ENCODE measurements around the gene WDR33. TPM values are rescaled to one million over a fixed set of nuclear protein-coding genes. Genes with fewer than 3 reads are reported as not detected.

Gene WDR33
- total RNA-seq, 1 experiment from 2014 or later, result 47.6 TPM

- in situ Hi-C loops (cut with HindIII; ENCODE audit: low sequenced_read_pairs), result no loop called here
- DNase-seq (ENCODE audit: low spot score), result no peak
Measured at GRCh38 chr2:127703282-127703681, 107.7 kb downstream of the WDR33 start.

DNA sequence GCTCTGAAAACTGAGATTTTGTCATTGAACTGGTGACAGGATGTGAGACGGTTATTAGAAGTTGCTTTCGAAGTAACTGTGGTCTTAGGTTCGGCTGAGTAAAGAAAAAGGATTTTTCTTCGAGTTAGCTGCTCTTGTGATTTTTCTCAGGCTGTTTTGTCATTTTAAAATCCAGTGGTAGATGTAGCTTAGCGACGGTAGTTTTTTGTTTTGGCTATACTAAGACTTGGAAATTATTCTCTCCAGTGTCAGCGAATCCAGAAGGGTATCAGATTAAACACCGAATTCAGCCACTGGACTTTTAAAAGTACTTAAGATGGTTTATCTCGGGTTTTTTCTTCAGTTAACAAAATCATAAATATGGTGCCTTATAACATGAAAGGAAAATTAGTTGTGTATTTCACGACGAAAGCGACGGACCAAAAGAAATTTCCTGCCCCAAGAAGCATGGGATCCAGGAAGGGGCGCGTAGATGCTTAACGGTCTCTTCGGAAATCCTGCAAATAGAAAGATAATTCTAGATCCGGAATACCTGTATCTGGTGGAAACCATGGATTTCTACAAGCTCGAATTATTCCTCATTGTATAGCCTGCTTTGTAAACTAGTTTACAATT lies 108.5 kb downstream of the WDR33 start:
- DNase-seq (ENCODE audit: low spot score), result no peak
- in situ Hi-C loops (cut with HindIII; ENCODE audit: low sequenced_read_pairs), result no loop called here

GRCh38 chr2:127701651-127702394 lies 109.1 kb downstream of the WDR33 start:
- in situ Hi-C loops (cut with HindIII; ENCODE audit: low sequenced_read_pairs), result no loop called here
- DNase-seq (ENCODE audit: low spot score), result peak; percentile 57

DNA sequence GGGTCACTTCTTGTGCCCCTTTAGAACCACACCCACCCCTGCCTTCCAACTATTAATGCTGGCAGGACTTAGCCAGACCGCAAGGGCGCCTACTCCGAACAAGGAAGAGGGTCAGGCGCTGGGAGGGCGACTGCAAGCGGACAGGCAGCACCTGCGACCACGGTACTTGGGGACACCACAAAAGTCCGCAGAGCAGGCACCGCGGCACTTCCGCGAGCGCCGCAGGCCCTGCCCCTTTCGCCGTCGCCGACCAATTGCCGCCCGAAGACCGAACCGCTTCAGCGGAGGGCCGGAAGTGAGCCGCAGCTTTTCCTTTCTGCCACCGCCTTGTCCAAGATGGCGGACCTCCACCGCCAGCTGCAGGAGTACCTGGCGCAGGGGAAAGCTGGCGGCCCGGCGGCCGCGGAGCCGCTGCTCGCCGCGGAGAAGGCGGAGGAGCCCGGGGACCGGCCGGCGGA lies 109.7 kb downstream of the WDR33 start, which contains the start of gene SFT2D3:
SFT2D3 (plus strand) TSS at position 305 of the 458 bp plus-strand sequence; CDS start at position 337, 32 bp downstream.
- peak; percentile 90 for DNase-seq (ENCODE audit: low spot score)
- in situ Hi-C loops (cut with HindIII; ENCODE audit: low sequenced_read_pairs), result no loop called here

GRCh38 chr2:127700527-127701192 lies 110.3 kb downstream of the WDR33 start:
- no peak for DNase-seq (ENCODE audit: low spot score)
- in situ Hi-C loops (cut with HindIII; ENCODE audit: low sequenced_read_pairs), result no loop called here

GRCh38 chr2:127698553-127699355 lies 112.2 kb downstream of the WDR33 start:
- in situ Hi-C loops (cut with HindIII; ENCODE audit: low sequenced_read_pairs), result no loop called here
- no peak for DNase-seq (ENCODE audit: low spot score)

GRCh38 chr2:127697482-127698180 lies 113.3 kb downstream of the WDR33 start:
- no peak for DNase-seq (ENCODE audit: low spot score)
- in situ Hi-C loops (cut with HindIII; ENCODE audit: low sequenced_read_pairs), result no loop called here

DNA sequence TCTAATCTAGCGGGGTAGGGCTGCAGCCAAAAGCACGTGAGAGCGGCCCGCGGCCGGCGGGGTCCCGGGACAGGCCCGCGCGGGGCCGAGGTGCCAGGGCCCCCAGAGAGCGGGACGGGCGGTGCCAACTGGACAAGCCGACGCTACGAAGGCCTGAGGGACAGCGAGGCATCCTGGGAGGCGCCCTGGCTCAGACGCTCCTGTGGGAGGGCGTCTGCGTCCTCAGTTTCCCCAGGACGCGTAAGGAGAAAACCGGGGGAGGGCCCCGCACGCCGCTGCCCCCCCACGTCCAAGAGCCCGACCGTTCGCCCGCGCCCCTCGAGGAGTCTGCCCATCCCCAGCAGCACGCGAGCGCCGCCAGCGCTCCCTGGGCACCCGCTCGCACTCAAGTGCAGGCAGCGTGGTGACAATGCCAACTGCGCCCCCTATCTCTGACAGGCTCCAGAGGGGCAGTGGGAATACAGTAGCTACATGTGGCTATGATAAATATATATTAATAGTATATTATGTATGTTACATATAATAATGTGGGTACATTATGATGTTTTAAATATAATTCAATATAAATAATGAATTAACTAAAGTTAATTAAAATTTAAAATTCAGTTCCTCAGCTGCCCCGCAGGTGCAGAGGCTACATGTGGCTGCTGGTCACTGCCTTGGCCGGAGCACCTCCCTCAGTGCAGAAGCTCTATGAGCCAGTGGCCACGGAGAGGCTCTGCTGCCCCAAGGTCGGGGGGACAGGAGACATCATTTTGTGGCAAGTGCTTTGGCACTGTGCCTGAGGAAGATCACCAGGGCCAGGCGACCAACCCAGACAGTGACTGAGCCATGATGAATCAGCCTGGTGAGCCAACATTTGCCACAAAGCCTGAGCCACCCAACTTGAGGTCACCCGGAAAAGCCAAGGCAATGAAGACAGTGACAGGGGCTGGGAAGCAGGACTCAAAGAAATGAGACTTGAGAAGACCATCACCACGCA lies 115.2 kb downstream of the WDR33 start:
- in situ Hi-C loops (cut with HindIII; ENCODE audit: low sequenced_read_pairs), result no loop called here
- DNase-seq (ENCODE audit: low spot score), result no peak

DNA sequence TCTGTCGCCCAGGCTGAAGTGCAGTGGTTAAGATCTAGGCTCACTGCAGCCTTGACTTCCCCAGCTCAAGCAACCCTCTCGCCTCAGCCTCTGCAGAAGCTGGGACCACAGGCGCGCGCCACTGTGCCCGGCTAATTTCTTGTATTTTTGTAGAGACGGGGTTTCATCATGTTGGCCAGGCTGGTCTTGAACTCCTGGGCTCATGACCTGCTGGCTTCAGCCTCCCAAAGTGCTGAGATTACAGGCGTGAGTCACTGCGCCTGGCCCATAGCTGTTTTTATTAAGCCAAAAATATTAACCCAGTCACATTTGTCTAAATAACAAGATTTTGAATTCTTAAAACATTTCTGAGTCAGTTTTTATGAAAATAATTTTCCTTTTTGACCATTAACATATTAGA lies 116.0 kb downstream of the WDR33 start:
- in situ Hi-C loops (cut with HindIII; ENCODE audit: low sequenced_read_pairs), result no loop called here
- DNase-seq (ENCODE audit: low spot score), result no peak

DNA sequence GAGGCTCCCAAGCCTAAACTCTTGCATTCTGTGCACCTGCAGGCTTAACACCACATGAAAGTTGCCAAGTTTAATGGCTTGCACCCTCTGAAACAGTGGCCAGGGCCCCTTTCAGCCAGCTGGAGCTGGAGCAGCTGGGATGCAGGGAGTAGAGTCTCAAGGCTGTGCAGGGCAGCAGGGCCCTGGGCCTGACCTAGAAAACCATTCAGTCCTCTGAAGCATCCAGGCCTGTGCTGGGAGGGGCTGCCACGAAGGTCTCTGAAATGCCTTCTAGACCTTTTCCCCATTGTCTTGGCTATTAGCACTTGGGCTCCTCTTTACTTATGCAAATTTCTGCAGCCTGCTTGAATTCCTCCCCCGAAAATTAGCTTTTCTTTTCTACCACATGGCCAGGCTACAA lies 120.3 kb downstream of the WDR33 start:
- in situ Hi-C loops (cut with HindIII; ENCODE audit: low sequenced_read_pairs), result no loop called here
- no peak for DNase-seq (ENCODE audit: low spot score)

- in situ Hi-C loops (cut with HindIII; ENCODE audit: low sequenced_read_pairs), result no loop called here
- DNase-seq (ENCODE audit: low spot score), result no peak
Measured at GRCh38 chr2:127688405-127688804, 122.6 kb downstream of the WDR33 start.

DNA sequence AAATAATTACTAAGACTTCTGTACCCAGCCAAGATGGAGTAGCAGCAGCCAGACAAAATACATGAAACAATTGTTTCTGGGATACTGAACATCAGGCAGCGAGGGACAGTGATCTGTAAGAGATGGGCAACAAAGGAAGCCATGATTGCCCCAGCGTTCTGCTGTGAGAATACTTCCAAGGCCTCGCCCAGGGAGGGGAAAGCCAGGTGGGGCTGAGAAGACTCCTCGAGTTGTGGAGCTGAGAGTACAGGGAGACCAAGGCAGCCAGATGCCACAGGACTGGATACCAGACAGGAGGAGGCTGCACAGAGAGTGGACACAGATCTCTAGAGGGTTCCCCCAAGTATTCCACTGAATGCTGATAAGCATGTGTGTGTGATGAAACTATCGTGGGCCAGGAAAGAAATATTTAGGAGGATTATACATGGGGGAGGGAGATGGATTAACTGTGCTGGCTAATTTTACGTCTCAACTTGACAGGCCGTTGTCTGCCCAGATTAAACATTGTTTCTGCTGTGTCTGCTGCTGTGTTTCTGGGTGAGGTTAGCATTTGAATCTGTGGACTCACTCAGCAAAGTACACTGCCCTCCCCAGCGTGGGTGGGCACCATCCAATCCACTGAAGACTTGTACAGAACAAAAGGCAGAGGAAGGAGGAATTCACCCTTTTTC lies 125.4 kb downstream of the WDR33 start:
- DNase-seq (ENCODE audit: low spot score), result no peak
- in situ Hi-C loops (cut with HindIII; ENCODE audit: low sequenced_read_pairs), result no loop called here

DNA sequence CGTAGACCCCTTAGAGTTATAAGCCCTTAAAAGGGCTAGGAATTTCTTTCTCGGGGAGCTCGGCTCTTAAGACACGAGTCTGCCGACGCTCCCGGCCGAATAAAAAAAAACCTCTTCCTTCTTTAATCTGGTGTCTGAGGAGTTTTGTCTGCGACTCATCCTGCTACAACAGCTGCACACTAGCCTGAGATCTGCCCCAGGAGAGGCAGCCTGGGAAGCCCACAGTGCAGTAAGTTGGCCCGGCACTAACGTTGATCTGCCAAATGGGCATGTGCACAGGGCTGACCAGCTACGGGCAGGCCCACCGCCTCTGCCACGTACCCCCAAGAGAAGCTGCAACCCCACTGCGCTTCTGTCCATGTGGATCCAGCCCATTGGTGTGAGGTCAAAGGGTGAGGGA lies 127.2 kb downstream of the WDR33 start:
- DNase-seq (ENCODE audit: low spot score), result no peak
- in situ Hi-C loops (cut with HindIII; ENCODE audit: low sequenced_read_pairs), result no loop called here

DNA sequence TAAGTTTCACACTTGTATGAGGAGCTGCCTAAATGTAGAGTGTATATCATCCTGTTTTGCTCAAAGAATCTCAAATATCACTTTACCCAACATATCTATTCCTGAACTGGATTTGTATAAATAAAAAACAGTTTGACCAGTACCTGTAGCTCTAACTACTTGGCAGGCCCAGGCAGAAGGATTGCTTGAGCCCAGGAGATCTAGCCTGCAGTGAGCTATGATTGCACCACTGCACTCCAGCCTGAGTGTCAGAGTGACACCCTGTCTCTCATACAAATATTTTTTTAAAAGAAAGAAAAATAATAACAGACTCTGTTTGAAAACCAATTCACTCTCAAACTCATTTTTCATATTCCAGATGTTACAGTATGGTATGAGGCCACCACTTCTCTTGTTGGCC lies 127.9 kb downstream of the WDR33 start:
- no peak for DNase-seq (ENCODE audit: low spot score)
- in situ Hi-C loops (cut with HindIII; ENCODE audit: low sequenced_read_pairs), result no loop called here

DNA sequence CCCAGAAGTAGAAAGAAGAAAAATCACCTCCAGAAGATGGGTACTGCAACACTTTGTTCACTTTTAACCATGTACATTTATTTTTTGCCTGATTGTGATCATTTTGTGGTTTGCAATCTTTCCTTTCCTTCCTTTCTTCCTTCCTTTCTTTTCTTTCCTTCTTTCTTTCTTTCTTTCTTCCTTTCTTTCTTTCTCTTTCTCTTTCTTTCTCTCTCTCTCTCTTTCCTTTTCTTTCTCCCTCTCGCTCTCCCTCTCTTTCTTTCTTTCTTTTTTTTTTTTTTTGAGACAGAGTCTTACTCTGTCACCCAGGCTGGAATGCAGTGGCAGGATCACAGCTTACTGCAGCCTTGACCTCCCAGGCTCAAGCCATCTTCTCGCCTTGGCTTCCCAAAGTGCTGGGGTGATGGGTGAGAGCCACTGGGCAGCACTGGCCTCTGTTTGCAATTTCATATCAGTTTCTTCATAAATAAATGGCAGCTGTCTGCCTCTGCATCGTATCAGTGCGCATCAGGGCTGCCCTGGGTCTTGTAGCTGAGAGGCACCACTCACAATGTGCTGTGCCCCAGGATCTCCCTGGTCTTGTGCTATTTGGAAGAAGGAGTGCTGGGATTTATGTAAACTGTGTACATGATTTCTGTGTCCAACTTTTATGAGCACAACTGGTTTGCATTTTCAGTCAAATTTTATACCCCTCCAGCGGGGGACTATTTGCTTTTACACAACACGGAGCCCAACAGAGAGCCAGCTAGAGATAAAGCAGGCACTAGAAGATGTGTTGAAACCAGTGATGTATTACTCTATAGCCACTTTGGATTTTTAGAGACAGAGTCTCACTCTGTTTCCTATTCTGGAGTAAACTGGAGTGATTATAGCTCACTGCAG lies 128.8 kb downstream of the WDR33 start:
- no peak for DNase-seq (ENCODE audit: low spot score)

GRCh38 chr2:127681288-127681804 lies 129.6 kb downstream of the WDR33 start:
- no peak for DNase-seq (ENCODE audit: low spot score)
- in situ Hi-C loops (cut with HindIII; ENCODE audit: low sequenced_read_pairs), result no loop called here

More for the DNA sequence above, 128.8 kb downstream of the WDR33 start:
- in situ Hi-C loops (cut with HindIII; ENCODE audit: low sequenced_read_pairs), result no loop called here
